ENCODE data around the gene HFM1. TPM values are rescaled to one million over a fixed set of nuclear protein-coding genes. Genes with fewer than 3 reads are reported as not detected.
A peak's percentile ranks its signal among the peaks of the same experiment; 100 is the strongest.
"Not testable (repeated sequence)": the region's sequence is repeated elsewhere in the genome, so short reads cannot be mapped to it uniquely, and the experiment has no call there.

Gene HFM1
- total RNA-seq, result not detected

GRCh38 chr1:91404151-91405012, at the start of gene HFM1:
HFM1 (minus strand) TSS chr1:91404837; CDS start chr1:91401082, 3,755 bp downstream.
- Mint-ChIP-seq H3K27me3 (peaks cover 61% of the 10 kb centered on the region), H3K9me3 (no peaks in the 10 kb centered on the region), H3K4me1 (peaks cover 7% of the 10 kb centered on the region), H3K36me3 (ENCODE audit: low read depth) (no peaks in the 10 kb centered on the region), H3K4me3 (peak within 1 kb of the TSS; percentile 68), H3K27ac (no peak within 1 kb of the TSS)
- DNase-seq, result peak; percentile 46
- CTCF ChIA-PET, result interaction anchor here (0.5 kb wide), 1 partner anchor 21 kb away, joined by 3 read pairs; no protein-coding TSS in a partner anchor
- POLR2A ChIA-PET, result no interaction called here

- DNase-seq, result no peak
- H3K4me1 Mint-ChIP-seq, result no peaks in the 10 kb centered on the region
- H3K9me3 Mint-ChIP-seq, result no peaks in the 10 kb centered on the region
- H3K27me3 Mint-ChIP-seq, result peaks cover 8% of the 10 kb centered on the region
- H3K27ac Mint-ChIP-seq, result no peak overlapping the region
- CTCF ChIA-PET, result no interaction called here
- POLR2A ChIA-PET, result no interaction called here
- no peak overlapping the region for H3K4me3 Mint-ChIP-seq
- no peaks in the 10 kb centered on the region for H3K36me3 Mint-ChIP-seq (ENCODE audit: low read depth)
These were observed 49.5 kb upstream of the HFM1 start for GRCh38 chr1:91454136-91454535.

GRCh38 chr1:91450260-91450659, 45.6 kb upstream of the HFM1 start:
- Mint-ChIP-seq H3K27ac (no peak overlapping the region), H3K36me3 (ENCODE audit: low read depth) (no peaks in the 10 kb centered on the region), H3K4me1 (no peaks in the 10 kb centered on the region), H3K27me3 (peaks cover 15% of the 10 kb centered on the region), H3K9me3 (no peaks in the 10 kb centered on the region), H3K4me3 (no peak overlapping the region)
- ChIA-PET POLR2A (no interaction called here), CTCF (no interaction called here)
- DNase-seq, result no peak

- H3K36me3 Mint-ChIP-seq (ENCODE audit: low read depth), result not testable (repeated sequence)
These were observed 43.1 kb upstream of the HFM1 start for GRCh38 chr1:91447782-91448181.

GRCh38 chr1:91441980-91442379, 37.3 kb upstream of the HFM1 start:
- H3K4me1 Mint-ChIP-seq; POLR2A ChIA-PET; H3K9me3 Mint-ChIP-seq; H3K4me3 Mint-ChIP-seq; DNase-seq; H3K36me3 Mint-ChIP-seq (ENCODE audit: low read depth); CTCF ChIA-PET; H3K27ac Mint-ChIP-seq: not testable (repeated sequence)
- peaks cover 29% of the 10 kb centered on the region for H3K27me3 Mint-ChIP-seq

More at GRCh38 chr1:91447782-91448181, 43.1 kb upstream of the HFM1 start:
- DNase-seq, POLR2A ChIA-PET, H3K4me1 Mint-ChIP-seq, CTCF ChIA-PET, H3K4me3 Mint-ChIP-seq, H3K27ac Mint-ChIP-seq, H3K9me3 Mint-ChIP-seq: not testable (repeated sequence)
- peaks cover 17% of the 10 kb centered on the region for H3K27me3 Mint-ChIP-seq

GRCh38 chr1:91440847-91441246, 36.2 kb upstream of the HFM1 start:
- no peaks in the 10 kb centered on the region for H3K4me1 Mint-ChIP-seq
- no peaks in the 10 kb centered on the region for H3K36me3 Mint-ChIP-seq (ENCODE audit: low read depth)
- H3K9me3 Mint-ChIP-seq, result peaks cover 3% of the 10 kb centered on the region
- no peak overlapping the region for H3K27ac Mint-ChIP-seq
- H3K4me3 Mint-ChIP-seq, result no peak overlapping the region
- H3K27me3 Mint-ChIP-seq, result peaks cover 25% of the 10 kb centered on the region
- CTCF ChIA-PET, result no interaction called here
- DNase-seq, result no peak
- POLR2A ChIA-PET, result no interaction called here

- Mint-ChIP-seq H3K27ac (no peak overlapping the region), H3K27me3 (peaks cover 23% of the 10 kb centered on the region), H3K4me3 (no peak overlapping the region), H3K9me3 (peaks cover 3% of the 10 kb centered on the region), H3K4me1 (no peaks in the 10 kb centered on the region), H3K36me3 (ENCODE audit: low read depth) (no peaks in the 10 kb centered on the region)
- ChIA-PET POLR2A (no interaction called here), CTCF (no interaction called here)
- no peak for DNase-seq
These were observed 34.4 kb upstream of the HFM1 start for GRCh38 chr1:91439016-91439415.

- H3K27ac Mint-ChIP-seq, result no peak overlapping the region
- no peak overlapping the region for H3K4me3 Mint-ChIP-seq
- ChIA-PET CTCF (interaction anchor here (0.6 kb wide), 1 partner anchor 523 kb away, joined by 3 read pairs; no protein-coding TSS in a partner anchor), POLR2A (no interaction called here)
- DNase-seq, result no peak
- no peaks in the 10 kb centered on the region for H3K4me1 Mint-ChIP-seq
- no peaks in the 10 kb centered on the region for H3K9me3 Mint-ChIP-seq
- no peaks in the 10 kb centered on the region for H3K36me3 Mint-ChIP-seq (ENCODE audit: low read depth)
- peaks cover 28% of the 10 kb centered on the region for H3K27me3 Mint-ChIP-seq
These were observed 23.7 kb upstream of the HFM1 start for GRCh38 chr1:91428182-91428798.

GRCh38 chr1:91427741-91428140, 23.1 kb upstream of the HFM1 start:
- Mint-ChIP-seq H3K9me3 (no peaks in the 10 kb centered on the region), H3K27me3 (peaks cover 34% of the 10 kb centered on the region), H3K4me3 (no peak overlapping the region), H3K27ac (no peak overlapping the region), H3K36me3 (ENCODE audit: low read depth) (no peaks in the 10 kb centered on the region), H3K4me1 (no peaks in the 10 kb centered on the region)
- ChIA-PET POLR2A (no interaction called here), CTCF (no interaction called here)
- no peak for DNase-seq

- H3K9me3 Mint-ChIP-seq; H3K4me1 Mint-ChIP-seq; H3K27ac Mint-ChIP-seq; H3K36me3 Mint-ChIP-seq (ENCODE audit: low read depth); H3K4me3 Mint-ChIP-seq; POLR2A ChIA-PET; DNase-seq; CTCF ChIA-PET: not testable (repeated sequence)
- H3K27me3 Mint-ChIP-seq, result peaks cover 44% of the 10 kb centered on the region
These were observed 17.9 kb upstream of the HFM1 start for GRCh38 chr1:91422523-91422922.

GRCh38 chr1:91412371-91412770, 7.7 kb upstream of the HFM1 start:
- Mint-ChIP-seq H3K27ac (no peak overlapping the region), H3K4me3 (no peak overlapping the region), H3K36me3 (ENCODE audit: low read depth) (no peaks in the 10 kb centered on the region), H3K9me3 (no peaks in the 10 kb centered on the region), H3K27me3 (peaks cover 30% of the 10 kb centered on the region), H3K4me1 (no peaks in the 10 kb centered on the region)
- ChIA-PET CTCF (interaction anchor here (1.6 kb wide), 1 partner anchor 76 kb away, joined by 6 read pairs; no protein-coding TSS in a partner anchor), POLR2A (no interaction called here)
- no peak for DNase-seq

GRCh38 chr1:91406773-91407389, 2.2 kb upstream of the HFM1 start:
- Mint-ChIP-seq H3K36me3 (ENCODE audit: low read depth) (no peaks in the 10 kb centered on the region), H3K27me3 (peaks cover 61% of the 10 kb centered on the region), H3K9me3 (no peaks in the 10 kb centered on the region), H3K4me3 (no peak overlapping the region), H3K27ac (no peak overlapping the region), H3K4me1 (peaks cover 7% of the 10 kb centered on the region)
- DNase-seq, result no peak
- CTCF ChIA-PET, result no interaction called here
- POLR2A ChIA-PET, result no interaction called here

GRCh38 chr1:91402023-91402422, 2.6 kb downstream of the HFM1 start:
- no peak for DNase-seq
- Mint-ChIP-seq H3K4me1 (peaks cover 7% of the 10 kb centered on the region), H3K4me3 (no peak overlapping the region), H3K9me3 (no peaks in the 10 kb centered on the region), H3K27ac (no peak overlapping the region), H3K27me3 (peaks cover 53% of the 10 kb centered on the region), H3K36me3 (ENCODE audit: low read depth) (no peaks in the 10 kb centered on the region)
- ChIA-PET POLR2A (no interaction called here), CTCF (no interaction called here)

Data from activated CD4-positive, alpha-beta T cell treated with anti-CD3 and anti-CD28 coated beads, Interleukin-2, amount 10 ng/mL, durations not matched to agents 7 days and 5 days (primary cell).